ENCODE data around the gene CHST1.

CHST1 gene

GRCh38 chr11:45617871-45618601, 47.4 kb downstream of the CHST1 start:
- TF ChIP-seq CTCF (IDR thresholded peaks at IDR 0.05; ENCODE audit: borderline replicate concordance, control extremely low read depth, extremely low read depth, insufficient read depth, missing control alignments): no peak
- in situ Hi-C loops (cut with MboI; ENCODE audit: low sequenced_read_pairs, unreplicated experiment): no loop called here
- no peak for DNase-seq (ENCODE audit: low spot score)

GRCh38 chr11:45616802-45617549, 48.4 kb downstream of the CHST1 start:
- no peak for DNase-seq (ENCODE audit: low spot score)
- TF ChIP-seq CTCF (IDR thresholded peaks at IDR 0.05; ENCODE audit: borderline replicate concordance, control extremely low read depth, extremely low read depth, insufficient read depth, missing control alignments): no peak
- in situ Hi-C loops (cut with MboI; ENCODE audit: low sequenced_read_pairs, unreplicated experiment): no loop called here

- DNase-seq (ENCODE audit: low spot score): no peak
- no peak for TF ChIP-seq CTCF (IDR thresholded peaks at IDR 0.05; ENCODE audit: borderline replicate concordance, control extremely low read depth, extremely low read depth, insufficient read depth, missing control alignments)
- in situ Hi-C loops (cut with MboI; ENCODE audit: low sequenced_read_pairs, unreplicated experiment): no loop called here
Measured at GRCh38 chr11:45615182-45615792, 50.1 kb downstream of the CHST1 start.

GRCh38 chr11:45614196-45614828, 51.1 kb downstream of the CHST1 start:
- no peak for DNase-seq (ENCODE audit: low spot score)
- no peak for TF ChIP-seq CTCF (IDR thresholded peaks at IDR 0.05; ENCODE audit: borderline replicate concordance, control extremely low read depth, extremely low read depth, insufficient read depth, missing control alignments)
- in situ Hi-C loops (cut with MboI; ENCODE audit: low sequenced_read_pairs, unreplicated experiment): no loop called here

- no peak for DNase-seq (ENCODE audit: low spot score)
- in situ Hi-C loops (cut with MboI; ENCODE audit: low sequenced_read_pairs, unreplicated experiment): no loop called here
- no peak for TF ChIP-seq CTCF (IDR thresholded peaks at IDR 0.05; ENCODE audit: borderline replicate concordance, control extremely low read depth, extremely low read depth, insufficient read depth, missing control alignments)
Measured at GRCh38 chr11:45610627-45611026, 54.8 kb downstream of the CHST1 start.

GRCh38 chr11:45609902-45610301, 55.5 kb downstream of the CHST1 start:
- in situ Hi-C loops (cut with MboI; ENCODE audit: low sequenced_read_pairs, unreplicated experiment): no loop called here
- TF ChIP-seq CTCF (IDR thresholded peaks at IDR 0.05; ENCODE audit: borderline replicate concordance, control extremely low read depth, extremely low read depth, insufficient read depth, missing control alignments): no peak
- no peak for DNase-seq (ENCODE audit: low spot score)
